Smooth muscle cell (in vitro differentiated cells): Measurements from ENCODE around the gene KRTAP10-10. TPM values are rescaled to one million over a fixed set of nuclear protein-coding genes. Genes with fewer than 3 reads are reported as not detected.

ENCODE experiments used
- DNase-seq: peaks from one replicate; lab custom pipeline; 2025; ENCODE audit not compliant: unreplicated experiment; lab: John Stamatoyannopoulos, UW
- H2AFZ ChIP-seq: fragments of 200-600 bp; sonication (generic); 2 replicates; pipeline ENCODE4 v1.6.0; 2016; ENCODE audit warnings: antibody characterized with exemption, low read depth, mild to moderate bottlenecking
- H3F3A ChIP-seq: fragments of 200-600 bp; sonication (generic); 2 replicates; pipeline ENCODE4 v1.6.0; 2017; ENCODE audit warnings: antibody characterized with exemption, low read depth
- H3K27ac ChIP-seq: fragments of 200-600 bp; sonication (generic); 2 replicates; pipeline ENCODE4 v1.5.1; 2016; ENCODE audit warnings: low read depth, mild to moderate bottlenecking
- H3K27me3 ChIP-seq: fragments of 200-600 bp; sonication (generic); 2 replicates; pipeline ENCODE4 v1.6.1; 2016; ENCODE audit warnings: low read depth, mild to moderate bottlenecking
- H3K36me3 ChIP-seq: fragments of 200-600 bp; sonication (generic); 2 replicates; pipeline ENCODE4 v1.5.1; 2016; ENCODE audit warnings: low read depth
- H3K4me1 ChIP-seq: fragments of 200-600 bp; sonication (generic); 2 replicates; pipeline ENCODE4 v1.5.1; 2016; ENCODE audit warnings: low read depth
- H3K4me2 ChIP-seq: fragments of 200-600 bp; sonication (generic); 2 replicates; pipeline ENCODE4 v1.6.0; 2016; ENCODE audit warnings: mild to moderate bottlenecking
- H3K4me3 ChIP-seq: fragments of 200-600 bp; sonication (generic); 2 replicates; pipeline ENCODE4 v1.5.1; 2016; ENCODE audit warnings: mild to moderate bottlenecking
- H3K79me2 ChIP-seq: fragments of 200-600 bp; sonication (generic); 2 replicates; pipeline ENCODE4 v1.6.0; 2016; ENCODE audit warnings: low read depth, mild to moderate bottlenecking
- H3K9ac ChIP-seq: fragments of 200-600 bp; sonication (generic); 2 replicates; pipeline ENCODE4 v1.6.0; 2016; ENCODE audit warnings: low read depth
- H3K9me3 ChIP-seq: fragments of 200-600 bp; sonication (generic); replicated peaks from 2 replicates; pipeline ENCODE4 v1.5.1; 2016; ENCODE audit warnings: low read depth
- H4K20me1 ChIP-seq: fragments of 200-600 bp; sonication (generic); 2 replicates; pipeline ENCODE4 v1.6.0; 2016; ENCODE audit warnings: low read depth
- CTCF ChIP-seq: fragments of 200-600 bp; sonication (generic); IDR thresholded peaks from 2 replicates; pipeline ENCODE4 v1.5.1; 2017; ENCODE audit warnings: borderline replicate concordance, mild to moderate bottlenecking, antibody characterized with exemption; ENCODE audit not compliant: insufficient read depth, poor library complexity, severe bottlenecking
- WGBS: methylation state at CpG from one replicate; pipeline ENCODE4 v1.1.7; 2016; ENCODE audit warnings: low lambda C conversion rate; 5-methylcytosine and 5-hydroxymethylcytosine counted together
- polyA plus RNA-seq: library from polyadenylated mRNA; unstranded; fragments of >200 nt; fragmentation: Nextera tagmentation; extraction: Ambion mirVana; gene quantifications from 2 replicates; pipeline ENCODE4 v1.2.1, GENCODE V29; 2016
- total RNA-seq: library from RNA; depleted of rRNA; stranded (reverse); fragments of >200 nt; gene quantifications from 2 replicates; pipeline ENCODE4 v1.2.3, GENCODE V29; 2014

The KRTAP10-10 gene
- total and polyA plus RNA-seq, 2 experiments from 2014 or later = not detected

- H3K4me1 ChIP-seq = peaks cover 13% of the 10 kb centered on the region
- H3K27ac ChIP-seq = no peak overlapping the region
- WGBS = 92% methylated on average over 23 of the region's 23 CpGs
- no peaks in the 10 kb centered on the region for H3F3A ChIP-seq
- no peak for TF ChIP-seq CTCF
- H3K4me3 ChIP-seq = no peak overlapping the region
- H3K36me3 ChIP-seq = no peaks in the 10 kb centered on the region
- no peaks in the 10 kb centered on the region for H3K9me3 ChIP-seq
- no peaks in the 10 kb centered on the region for H4K20me1 ChIP-seq
- H3K79me2 ChIP-seq = no peaks in the 10 kb centered on the region
- no peak overlapping the region for H3K9ac ChIP-seq
- DNase-seq = no peak
- no peak overlapping the region for H2AFZ ChIP-seq
- H3K27me3 ChIP-seq = no peaks in the 10 kb centered on the region
- H3K4me2 ChIP-seq = no peak overlapping the region
Measured at GRCh38 chr21:44601596-44602462, 35.3 kb upstream of the KRTAP10-10 start.

GRCh38 chr21:44602463-44602850 is 34.7 kb upstream of the KRTAP10-10 start:
- no peaks in the 10 kb centered on the region for H4K20me1 ChIP-seq
- no peaks in the 10 kb centered on the region for H3K79me2 ChIP-seq
- H3F3A ChIP-seq = no peaks in the 10 kb centered on the region
- no peaks in the 10 kb centered on the region for H3K27me3 ChIP-seq
- no peaks in the 10 kb centered on the region for H3K36me3 ChIP-seq
- no peaks in the 10 kb centered on the region for H3K9me3 ChIP-seq
- no peak for DNase-seq
- H3K4me3 ChIP-seq = no peak overlapping the region
- no peak overlapping the region for H3K9ac ChIP-seq
- TF ChIP-seq CTCF = no peak
- H2AFZ ChIP-seq = no peak overlapping the region
- peaks cover 9% of the 10 kb centered on the region for H3K4me1 ChIP-seq
- H3K4me2 ChIP-seq = no peak overlapping the region
- H3K27ac ChIP-seq = no peak overlapping the region
- 90% methylated on average over 20 of the region's 21 CpGs for WGBS

DNA sequence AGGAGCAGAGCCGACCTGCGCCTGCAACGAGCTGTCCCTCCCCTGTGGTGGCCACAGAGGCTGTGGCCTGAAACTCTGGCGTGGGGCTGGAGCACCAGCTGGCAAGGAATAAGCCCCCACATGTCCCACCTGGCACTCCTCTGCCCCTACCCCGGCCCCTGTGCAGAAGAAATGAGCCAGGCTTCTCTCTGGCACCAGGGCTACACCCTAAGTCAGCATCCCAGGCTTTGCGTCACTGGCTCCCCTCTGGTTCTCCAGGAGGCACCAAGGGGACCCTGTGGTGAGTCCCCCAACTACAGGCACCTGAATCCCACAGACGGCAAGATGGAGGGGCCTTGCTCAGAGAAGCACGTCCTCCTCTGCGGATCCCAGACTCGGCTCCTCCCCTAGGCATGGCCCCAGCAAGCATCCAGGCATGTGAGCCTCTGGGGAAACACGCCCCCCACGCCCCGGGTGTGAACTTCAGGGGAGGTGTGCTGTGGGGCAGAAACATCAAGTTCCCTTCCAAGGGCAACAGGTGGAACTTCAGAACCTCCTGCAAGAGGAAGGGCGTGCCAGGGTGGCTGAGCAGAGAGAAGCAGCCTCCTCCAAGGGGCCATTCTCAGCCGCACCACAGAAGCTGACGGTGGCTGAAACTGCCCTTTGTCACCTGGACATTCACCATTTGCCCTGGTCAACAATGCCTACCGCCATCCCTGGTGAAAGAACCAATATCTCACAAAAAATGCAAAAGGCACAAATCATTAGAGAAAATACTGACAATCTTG is 33.9 kb upstream of the KRTAP10-10 start:
- Histone ChIP-seq H3K9me3 (no peaks in the 10 kb centered on the region), H3F3A (no peaks in the 10 kb centered on the region), H3K27me3 (no peaks in the 10 kb centered on the region), H3K79me2 (no peaks in the 10 kb centered on the region), H3K4me1 (peaks cover 4% of the 10 kb centered on the region), H2AFZ (no peak overlapping the region), H3K4me2 (no peak overlapping the region), H3K4me3 (no peak overlapping the region), H3K36me3 (no peaks in the 10 kb centered on the region), H3K9ac (no peak overlapping the region), H4K20me1 (no peaks in the 10 kb centered on the region), H3K27ac (no peak overlapping the region)
- no peak for DNase-seq
- 70% methylated on average over 17 of the region's 17 CpGs for WGBS
- TF ChIP-seq CTCF = no peak
